ENCODE results near the gene C11orf86. TPM values are rescaled to one million over a fixed set of nuclear protein-coding genes. Genes with fewer than 3 reads are reported as not detected.
A peak's percentile ranks its signal among the peaks of the same experiment; 100 is the strongest.

C11orf86 gene
- total and polyA plus RNA-seq, 2 of the 8 experiments (the other 6 are each of a cell fraction or from before 2014, with no cell fraction given): 0.91 to 0.97 TPM

- Histone ChIP-seq H2AFZ (ENCODE audit: low read length) (no peak overlapping the region), H3K79me1 (ENCODE audit: low read depth, low read length) (no peaks in the 10 kb centered on the region), H4K20me1 (replicated peaks in 1 of 2; ENCODE audit: control insufficient read depth in 1 of 2, insufficient read depth in 2 of 2, low read length in 2 of 2) (no peaks in the 10 kb centered on the region), H3K9ac (replicated peaks in 1 of 4; ENCODE audit: extremely low read depth in 1 of 4, low read depth in 3 of 4, low read length in 3 of 4) (no peak overlapping the region), H4K91ac (replicated peaks; ENCODE audit: insufficient read length, low read length) (no peak overlapping the region), H3K23ac (ENCODE audit: insufficient read length) (no peak overlapping the region), H2BK5ac (ENCODE audit: low read depth, low read length) (no peak overlapping the region), H2AK5ac (ENCODE audit: low read depth, low read length) (no peak overlapping the region), H3K4me1 (replicated peaks in 1 of 4; ENCODE audit: control insufficient read depth in 3 of 4, insufficient read depth in 4 of 4, low read length in 3 of 4) (peaks cover 0 to 6% (median 5%) of the 10 kb centered on the region in 4 experiments; a peak in 6 of 7 replicates), H3K14ac (ENCODE audit: insufficient read length) (no peak overlapping the region), H2BK15ac (ENCODE audit: low read length) (peak overlapping the region; percentile 81; the same call in 1 of the 2 replicates), H4K8ac (ENCODE audit: extremely low read depth, insufficient read depth, low read length) (no peak overlapping the region), H3K4me2 (ENCODE audit: insufficient read depth in 1 of 2, low read depth in 2 of 2, low read length in 2 of 2) (no peak overlapping the region), H3K4ac (replicated peaks; ENCODE audit: insufficient read length, low read depth, low read length) (no peak overlapping the region), H4K5ac (ENCODE audit: insufficient read length, low read depth, low read length) (no peak overlapping the region), H3K27me3 (replicated peaks in 1 of 4; ENCODE audit: control insufficient read depth in 3 of 4, extremely low read depth in 1 of 4, insufficient read depth in 3 of 4, low read length in 3 of 4) (no peaks in the 10 kb centered on the region), H3K4me3 (ENCODE audit: extremely low read depth in 1 of 4, insufficient read depth in 2 of 4, low read depth in 3 of 4, low read length in 4 of 4) (no peak overlapping the region), H2BK20ac (ENCODE audit: low read length) (no peak overlapping the region), H3K23me2 (ENCODE audit: low read depth, low read length) (no peaks in the 10 kb centered on the region), H3K56ac (replicated peaks; ENCODE audit: insufficient read length, low read depth, low read length) (no peak overlapping the region), H3K27ac (ENCODE audit: low read depth, low read length) (no peak overlapping the region), H3K9me3 (ENCODE audit: insufficient read depth in 2 of 2, low read depth in 1 of 2, low read length in 1 of 2) (no peaks in the 10 kb centered on the region; a peak in 1 of 4 replicates), H3K18ac (ENCODE audit: extremely low read depth, low read length) (no peak overlapping the region), H2BK12ac (ENCODE audit: low read depth, low read length) (no peak overlapping the region), H2BK120ac (replicated peaks; ENCODE audit: low read depth, low read length) (no peak overlapping the region), H3K36me3 (ENCODE audit: control insufficient read depth in 2 of 4, insufficient read depth in 4 of 4, low read length in 3 of 4) (no peaks in the 10 kb centered on the region), H3K79me2 (ENCODE audit: control insufficient read depth in 1 of 2, insufficient read depth in 2 of 2, low read length in 2 of 2) (no peaks in the 10 kb centered on the region)
- FAIRE-seq (no peak), DNase-seq (ENCODE audit: low read depth in 1 of 2, low spot score in 2 of 2) (no peak)
- POLR2A ChIA-PET (ENCODE audit: partially characterized antibody): no interaction called here
- CTCF ChIA-PET (ENCODE audit: partially characterized antibody): interaction anchor here (0.9 kb wide), 1 partner anchor 116 kb away, joined by 3 read pairs; no protein-coding TSS in a partner anchor
- 92% methylated on average over 5 of the region's 5 CpGs; no CpG with 5 or more reads in 1 of the 2 experiments for WGBS, 2 experiments (ENCODE audit: extremely low coverage in 1 of 2, insufficient coverage in 1 of 2, insufficient read length in 1 of 2, insufficient replicate concordance in 2 of 2, low coverage in 1 of 2, low lambda C conversion rate in 2 of 2, missing lambda C conversion rate in 1 of 2)
Measured at GRCh38 chr11:66983275-66983924, 8.3 kb downstream of the C11orf86 start.
